ENCODE data around the gene CDH13. TPM values are rescaled to one million over a fixed set of nuclear protein-coding genes. Genes with fewer than 3 reads are reported as not detected.

The CDH13 gene
- total RNA-seq, 1 donor from 2014 or later, result not detected

DNA sequence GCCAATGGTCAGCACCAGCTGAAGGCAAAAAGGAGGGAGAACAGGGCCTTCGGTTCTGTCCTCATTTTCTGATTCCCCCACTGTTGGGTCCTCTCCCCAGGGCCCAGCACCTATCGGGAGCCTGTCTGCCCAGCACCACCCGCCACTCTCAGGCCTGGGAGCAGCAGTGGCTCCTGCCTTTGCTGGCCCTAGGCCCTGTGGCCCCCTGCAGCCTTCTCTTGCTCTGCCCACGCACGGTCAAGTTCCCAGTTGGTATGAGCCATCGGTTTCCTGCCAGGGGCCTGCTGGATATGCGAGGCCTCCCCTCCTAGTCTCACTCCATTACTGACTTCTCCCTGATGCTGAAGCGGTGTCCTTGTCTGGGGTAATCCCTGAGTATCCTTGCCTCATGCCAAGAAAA is 1218.5 kb downstream of the CDH13 start:
- TF ChIP-seq, protein P1, sequence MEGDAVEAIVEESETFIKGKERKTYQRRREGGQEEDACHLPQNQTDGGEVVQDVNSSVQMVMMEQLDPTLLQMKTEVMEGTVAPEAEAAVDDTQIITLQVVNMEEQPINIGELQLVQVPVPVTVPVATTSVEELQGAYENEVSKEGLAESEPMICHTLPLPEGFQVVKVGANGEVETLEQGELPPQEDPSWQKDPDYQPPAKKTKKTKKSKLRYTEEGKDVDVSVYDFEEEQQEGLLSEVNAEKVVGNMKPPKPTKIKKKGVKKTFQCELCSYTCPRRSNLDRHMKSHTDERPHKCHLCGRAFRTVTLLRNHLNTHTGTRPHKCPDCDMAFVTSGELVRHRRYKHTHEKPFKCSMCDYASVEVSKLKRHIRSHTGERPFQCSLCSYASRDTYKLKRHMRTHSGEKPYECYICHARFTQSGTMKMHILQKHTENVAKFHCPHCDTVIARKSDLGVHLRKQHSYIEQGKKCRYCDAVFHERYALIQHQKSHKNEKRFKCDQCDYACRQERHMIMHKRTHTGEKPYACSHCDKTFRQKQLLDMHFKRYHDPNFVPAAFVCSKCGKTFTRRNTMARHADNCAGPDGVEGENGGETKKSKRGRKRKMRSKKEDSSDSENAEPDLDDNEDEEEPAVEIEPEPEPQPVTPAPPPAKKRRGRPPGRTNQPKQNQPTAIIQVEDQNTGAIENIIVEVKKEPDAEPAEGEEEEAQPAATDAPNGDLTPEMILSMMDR (IDR thresholded peaks at IDR 0.05), result no peak
- H3K4me1 Mint-ChIP-seq, result peaks cover 48% of the 10 kb centered on the region
- H3K4me3 Mint-ChIP-seq, result no peak overlapping the region
- H3K27me3 Mint-ChIP-seq, result no peaks in the 10 kb centered on the region
- no peak for DNase-seq
- POLR2A ChIA-PET, result no interaction called here
- H3K36me3 Mint-ChIP-seq (ENCODE audit: low read depth), result no peaks in the 10 kb centered on the region
- intact Hi-C loops (cut with micrococcal nuclease), result no loop called here
- no peak for ATAC-seq (ENCODE audit: low read depth)
- H3K9me3 Mint-ChIP-seq, result no peaks in the 10 kb centered on the region
- CTCF ChIA-PET, result no interaction called here
- no peak overlapping the region for H3K27ac Mint-ChIP-seq

GRCh38 chr16:83847371-83848225 is 1220.8 kb downstream of the CDH13 start:
- DNase-seq, result no peak
- ChIA-PET POLR2A (interaction anchor here (0.7 kb wide), 1 partner anchor 104 kb away, joined by 3 read pairs; no protein-coding TSS in a partner anchor), CTCF (no interaction called here)
- intact Hi-C loops (cut with micrococcal nuclease), result no loop called here
- H3K27me3 Mint-ChIP-seq, result peaks cover 5% of the 10 kb centered on the region
- ATAC-seq (ENCODE audit: low read depth), result no peak
- H3K27ac Mint-ChIP-seq, result no peak overlapping the region
- no peaks in the 10 kb centered on the region for H3K36me3 Mint-ChIP-seq (ENCODE audit: low read depth)
- H3K9me3 Mint-ChIP-seq, result no peaks in the 10 kb centered on the region
- H3K4me1 Mint-ChIP-seq, result peaks cover 36% of the 10 kb centered on the region
- TF ChIP-seq, protein P1 (IDR thresholded peaks at IDR 0.05), result no peak
- H3K4me3 Mint-ChIP-seq, result no peak overlapping the region

- TF ChIP-seq, protein P1 (IDR thresholded peaks at IDR 0.05), result no peak
- ChIA-PET POLR2A (no interaction called here), CTCF (no interaction called here)
- peaks cover 7% of the 10 kb centered on the region for H3K27me3 Mint-ChIP-seq
- intact Hi-C loops (cut with micrococcal nuclease), result no loop called here
- ATAC-seq (ENCODE audit: low read depth) (no peak), DNase-seq (no peak)
- peaks cover 18% of the 10 kb centered on the region for H3K4me1 Mint-ChIP-seq
- no peak overlapping the region for H3K4me3 Mint-ChIP-seq
- no peak overlapping the region for H3K27ac Mint-ChIP-seq
- no peaks in the 10 kb centered on the region for H3K36me3 Mint-ChIP-seq (ENCODE audit: low read depth)
- no peaks in the 10 kb centered on the region for H3K9me3 Mint-ChIP-seq
Measured at GRCh38 chr16:83849421-83849820, 1222.7 kb downstream of the CDH13 start.

Measured in activated B cell treated with CpG ODN at 0.5 μM for 24 hours (primary cell).